Measurements from ENCODE around the gene SCGB1C1.

The SCGB1C1 gene

GRCh38 chr11:215581-216037, 22.7 kb downstream of the SCGB1C1 start:
- Histone ChIP-seq H3K4me3 (replicated peaks; ENCODE audit: insufficient read depth, low read length) (no peak overlapping the region), H3K27ac (replicated peaks) (no peak overlapping the region), H3K27me3 (ENCODE audit: insufficient read depth, poor library complexity, severe bottlenecking) (no peaks in the 10 kb centered on the region)
- peak in 1 of 2 experiments; percentile 32 for DNase-seq (ENCODE audit: low read depth in 1 of 2, low spot score in 1 of 2)
- peak; percentile 43; the same call in 1 of the 2 replicates for TF ChIP-seq POLR2AphosphoS5 (IDR thresholded peaks at IDR 0.05; ENCODE audit: low read depth)
- TF ChIP-seq SPI1 (IDR thresholded peaks at IDR 0.05; ENCODE audit: borderline replicate concordance, low read depth) = peak; percentile 2; the same call in 1 of the 2 replicates
- no peak for TF ChIP-seq GABPA (IDR thresholded peaks at IDR 0.05; ENCODE audit: low read depth)

GRCh38 chr11:216081-216974, 23.4 kb downstream of the SCGB1C1 start:
- no peak for DNase-seq (ENCODE audit: low read depth in 1 of 2, low spot score in 1 of 2)
- no peak overlapping the region for H3K27ac ChIP-seq (replicated peaks)
- H3K27me3 ChIP-seq (ENCODE audit: insufficient read depth, poor library complexity, severe bottlenecking) = no peaks in the 10 kb centered on the region
- no peak overlapping the region for H3K4me3 ChIP-seq (replicated peaks; ENCODE audit: insufficient read depth, low read length)
- no peak for TF ChIP-seq REST (IDR thresholded peaks at IDR 0.05; ENCODE audit: insufficient replicate concordance, low read depth)
- TF ChIP-seq POLR2AphosphoS5 (IDR thresholded peaks at IDR 0.05; ENCODE audit: low read depth) = no peak
- no peak for TF ChIP-seq SPI1 (IDR thresholded peaks at IDR 0.05; ENCODE audit: borderline replicate concordance, low read depth)
- no peak for TF ChIP-seq CTCF (IDR thresholded peaks at IDR 0.05; ENCODE audit: insufficient read depth, low read length)
- no peak for TF ChIP-seq GABPA (IDR thresholded peaks at IDR 0.05; ENCODE audit: low read depth)

- TF ChIP-seq CTCF (IDR thresholded peaks at IDR 0.05; ENCODE audit: insufficient read depth, low read length) (no peak), GABPA (IDR thresholded peaks at IDR 0.05; ENCODE audit: low read depth) (no peak), SPI1 (IDR thresholded peaks at IDR 0.05; ENCODE audit: borderline replicate concordance, low read depth) (no peak), REST (IDR thresholded peaks at IDR 0.05; ENCODE audit: insufficient replicate concordance, low read depth) (no peak), POLR2AphosphoS5 (IDR thresholded peaks at IDR 0.05; ENCODE audit: low read depth) (no peak)
- DNase-seq (ENCODE audit: low read depth in 1 of 2, low spot score in 1 of 2) = no peak
- H3K4me3 ChIP-seq (replicated peaks; ENCODE audit: insufficient read depth, low read length) = no peak overlapping the region
- no peak overlapping the region for H3K27ac ChIP-seq (replicated peaks)
- H3K27me3 ChIP-seq (ENCODE audit: insufficient read depth, poor library complexity, severe bottlenecking) = no peaks in the 10 kb centered on the region
Measured at GRCh38 chr11:217704-218103, 24.8 kb downstream of the SCGB1C1 start.

- Histone ChIP-seq H3K27me3 (ENCODE audit: insufficient read depth, poor library complexity, severe bottlenecking) (no peaks in the 10 kb centered on the region), H3K4me3 (replicated peaks; ENCODE audit: insufficient read depth, low read length) (no peak overlapping the region), H3K27ac (replicated peaks) (no peak overlapping the region)
- no peak for TF ChIP-seq POLR2AphosphoS5 (IDR thresholded peaks at IDR 0.05; ENCODE audit: low read depth)
- TF ChIP-seq REST (IDR thresholded peaks at IDR 0.05; ENCODE audit: insufficient replicate concordance, low read depth) = no peak
- TF ChIP-seq CTCF (IDR thresholded peaks at IDR 0.05; ENCODE audit: insufficient read depth, low read length) = no peak
- TF ChIP-seq SPI1 (IDR thresholded peaks at IDR 0.05; ENCODE audit: borderline replicate concordance, low read depth) = no peak
- no peak for TF ChIP-seq GABPA (IDR thresholded peaks at IDR 0.05; ENCODE audit: low read depth)
- no peak for DNase-seq (ENCODE audit: low read depth in 1 of 2, low spot score in 1 of 2)
Measured at GRCh38 chr11:218815-219593, 26.1 kb downstream of the SCGB1C1 start.

All from HL-60 (cell line).